GM21737 (cell line): ENCODE results near the gene FUZ.

Source experiments
- ATAC-seq: cut with Tn5 transposase; IDR thresholded peaks from one replicate; pipeline ENCODE4 v1.9.1; 2021; ENCODE audit warnings: mild to moderate bottlenecking, moderate library complexity; ENCODE audit not compliant: unreplicated experiment

FUZ gene

GRCh38 chr19:49812997-49813861, at the start of gene FUZ:
FUZ (minus strand) TSS chr19:49813292; CDS start chr19:49813106, 186 bp downstream.
- no peak for ATAC-seq

DNA sequence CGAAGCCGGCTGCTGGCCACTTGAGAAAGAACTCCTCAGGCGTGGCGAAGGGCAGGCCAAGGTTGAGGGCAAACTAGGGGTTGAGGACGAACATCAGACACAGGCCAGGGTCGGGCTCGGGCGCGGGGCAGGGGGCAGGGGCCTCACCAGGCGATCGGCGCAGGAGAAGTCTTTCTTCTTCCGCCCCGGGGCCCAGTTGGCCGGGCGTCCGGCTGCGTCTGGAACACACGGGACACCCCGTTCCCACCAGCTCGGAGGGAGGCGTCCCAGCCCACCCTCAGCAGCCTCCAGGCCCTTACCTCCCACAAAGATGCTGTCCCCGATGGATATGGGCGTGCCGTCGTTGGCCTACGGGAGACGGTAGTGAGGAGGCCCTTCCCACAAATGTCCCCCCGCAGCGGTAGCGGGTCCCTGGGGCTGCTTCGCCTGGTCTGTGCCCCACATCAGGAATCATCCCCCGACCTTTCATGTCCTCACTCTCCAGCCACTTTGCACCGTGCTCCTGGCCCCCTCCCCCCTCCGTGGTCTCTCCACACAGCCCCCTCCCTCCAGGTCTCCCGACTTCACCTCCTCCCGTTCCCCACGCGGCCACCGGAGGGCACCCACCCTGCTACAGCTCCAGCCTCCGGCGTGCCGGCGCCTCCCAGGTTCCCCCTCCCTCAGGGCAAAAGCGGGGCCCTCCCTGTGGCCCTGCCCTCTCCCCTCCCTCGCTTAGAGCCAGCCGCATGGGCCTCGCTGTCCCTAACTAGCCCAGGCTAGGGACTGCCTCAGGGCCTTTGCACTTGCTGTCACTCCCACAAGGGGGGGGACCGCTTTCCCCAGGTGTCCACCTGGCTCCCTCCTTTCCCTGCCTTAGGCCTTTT, 49.5 kb upstream of the FUZ start:
- no peak for ATAC-seq

DNA sequence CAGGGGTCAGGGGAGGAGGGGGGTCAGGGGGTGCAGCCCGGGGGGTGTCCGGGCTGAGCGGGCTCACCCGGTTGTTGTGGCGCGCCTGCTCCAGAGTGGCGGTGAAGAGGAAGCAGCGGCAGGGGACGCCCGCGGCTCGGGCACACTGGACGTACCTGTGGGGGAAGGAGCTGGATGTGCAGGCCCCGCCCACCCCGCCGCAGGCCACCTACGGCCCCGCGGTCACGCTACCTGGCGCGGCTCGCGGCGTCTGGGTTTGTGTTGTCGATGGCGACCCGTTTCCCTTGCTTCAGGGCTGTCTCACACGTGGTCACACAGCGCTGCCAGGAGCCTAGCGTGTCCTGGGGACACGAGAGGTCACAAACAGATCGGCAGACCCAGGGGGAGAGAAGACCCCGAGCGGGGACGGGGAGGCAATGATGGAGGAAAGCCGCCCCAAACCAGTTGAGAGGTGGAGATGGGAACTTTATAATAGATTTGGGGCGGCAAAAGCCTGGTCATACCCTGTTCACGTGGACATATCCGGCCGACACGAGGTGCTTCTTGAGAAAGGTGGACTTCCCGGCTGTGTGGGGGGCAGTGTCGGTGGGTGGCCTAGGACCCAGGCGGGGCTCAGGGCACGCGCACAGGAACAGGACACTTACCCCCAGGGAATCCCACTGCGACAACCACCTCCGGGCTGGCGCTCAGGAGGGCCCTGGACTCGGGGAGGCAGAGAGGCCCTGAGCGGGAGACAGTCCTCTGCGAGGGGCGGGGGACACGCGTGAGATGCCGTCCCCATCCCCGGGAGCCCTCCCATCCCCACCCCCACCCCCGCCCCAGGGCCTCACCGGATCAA, 48.7 kb upstream of the FUZ start:
- no peak for ATAC-seq

GRCh38 chr19:49861107-49861506, 48.0 kb upstream of the FUZ start:
- no peak for ATAC-seq

DNA sequence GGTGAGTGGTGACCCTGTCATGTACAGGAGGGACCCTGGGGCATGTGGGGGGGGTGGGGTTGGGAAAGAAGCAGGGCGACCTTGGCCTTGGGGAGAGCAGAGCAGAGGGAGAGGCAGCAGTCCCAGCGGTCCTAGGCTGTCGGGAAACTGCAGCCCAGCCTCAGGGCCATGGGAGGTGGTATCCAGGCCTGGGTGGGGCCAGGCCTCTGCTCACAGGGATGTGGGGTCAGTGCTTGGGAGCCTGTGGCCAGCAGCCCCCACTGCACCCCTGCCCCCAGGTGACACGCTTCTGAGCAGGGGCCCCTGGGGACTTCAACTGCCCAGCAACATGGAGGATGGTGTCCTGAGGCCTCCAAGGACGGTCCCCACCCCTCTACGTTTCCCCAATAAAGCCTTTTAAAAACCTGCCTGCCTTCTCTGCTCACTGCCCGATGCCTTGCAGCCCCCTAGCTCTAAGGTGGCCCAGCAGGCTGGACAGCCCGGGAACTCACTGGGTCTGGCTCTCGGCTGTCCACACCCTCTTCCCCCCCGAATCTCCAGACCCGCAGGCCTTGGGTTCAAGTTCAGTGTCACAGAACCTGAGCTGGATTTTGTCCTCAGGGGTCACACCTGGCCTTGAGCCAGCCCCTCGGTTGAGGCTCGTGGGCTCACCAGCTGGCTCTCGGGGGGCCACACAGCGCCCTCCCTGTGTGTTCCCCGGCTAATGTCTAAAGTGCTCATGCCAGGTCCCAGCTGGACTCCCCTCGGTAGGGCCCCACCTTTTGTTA, 47.4 kb upstream of the FUZ start:
- no peak for ATAC-seq

DNA sequence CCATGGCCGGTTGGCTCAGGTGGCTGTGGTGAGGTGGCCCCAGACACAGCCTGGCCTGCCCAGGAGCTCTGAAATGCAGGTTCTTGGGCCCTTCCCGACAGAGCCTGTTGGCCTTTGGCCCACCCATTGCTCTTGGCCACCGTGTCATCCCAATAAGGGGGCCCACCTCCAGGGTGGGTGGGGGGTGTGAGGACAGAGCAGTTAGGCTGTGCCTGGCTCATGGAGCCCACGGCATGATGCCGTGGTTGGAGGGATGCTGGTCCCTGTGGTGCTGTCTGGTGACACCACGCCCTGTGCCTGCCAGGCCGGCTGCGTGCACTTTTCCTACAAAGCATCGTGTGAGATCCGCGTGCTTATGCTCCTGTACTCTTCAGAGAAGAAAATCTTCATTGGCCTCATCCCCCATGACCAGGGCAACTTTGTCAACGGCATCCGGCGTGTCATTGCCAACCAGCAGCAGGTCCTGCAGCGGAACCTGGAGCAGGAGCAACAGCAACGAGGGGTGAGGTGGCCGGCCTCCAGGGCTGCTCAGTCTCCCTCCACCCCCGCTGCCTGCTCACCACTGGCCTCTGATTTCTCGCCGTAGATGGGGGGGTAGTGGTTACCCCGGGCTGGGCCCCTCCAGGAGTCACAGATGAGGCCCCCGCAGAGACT, 46.7 kb upstream of the FUZ start:
- ATAC-seq, result no peak

DNA sequence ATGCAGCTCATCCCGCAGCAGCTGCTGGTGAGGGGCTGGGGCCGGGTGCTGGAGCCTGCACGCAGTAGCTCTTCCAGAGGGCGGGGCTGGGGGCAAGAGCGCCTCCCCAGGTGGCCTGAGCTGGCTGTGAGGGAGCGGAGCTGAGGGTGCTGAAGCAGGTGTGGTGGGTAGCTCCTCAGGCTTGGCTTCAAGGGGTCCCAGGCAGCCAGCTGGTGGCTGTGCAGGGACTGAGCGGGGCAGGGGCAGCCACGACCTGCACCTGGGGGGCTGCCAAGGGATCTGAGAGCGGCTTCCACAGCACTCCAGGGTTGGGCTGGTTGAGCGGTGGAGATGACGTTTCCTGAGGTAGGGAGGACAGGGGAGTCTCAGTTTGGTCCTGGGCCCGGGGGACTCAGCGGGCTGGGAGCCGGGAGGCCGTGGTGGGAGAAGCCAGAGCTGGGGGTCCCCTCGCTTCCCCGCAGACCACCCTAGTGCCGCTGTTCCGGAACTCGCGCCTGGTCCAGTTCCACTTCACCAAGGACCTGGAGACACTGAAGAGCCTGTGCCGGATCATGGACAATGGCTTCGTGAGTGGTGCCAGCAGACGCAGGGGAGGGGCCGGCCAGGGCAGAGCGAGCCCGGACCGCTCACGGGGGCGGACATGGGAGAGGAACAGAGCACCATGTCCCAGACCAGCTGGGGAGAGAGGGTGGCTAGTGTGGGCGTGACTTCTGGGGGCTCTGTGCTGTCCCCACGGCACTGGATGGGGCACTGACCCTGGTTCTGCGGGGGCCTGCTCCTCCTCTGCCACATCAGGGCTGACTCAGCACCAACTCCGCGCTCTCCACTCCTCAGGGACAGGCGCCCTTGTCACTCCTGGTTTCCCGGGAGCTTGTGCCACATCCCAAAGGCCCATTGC, 45.2 kb upstream of the FUZ start:
- no peak for ATAC-seq

- no peak for ATAC-seq
Observed at GRCh38 chr19:49857838-49858087, 44.7 kb upstream of the FUZ start.

GRCh38 chr19:49857061-49857837, 44.2 kb upstream of the FUZ start:
- ATAC-seq, result no peak

DNA sequence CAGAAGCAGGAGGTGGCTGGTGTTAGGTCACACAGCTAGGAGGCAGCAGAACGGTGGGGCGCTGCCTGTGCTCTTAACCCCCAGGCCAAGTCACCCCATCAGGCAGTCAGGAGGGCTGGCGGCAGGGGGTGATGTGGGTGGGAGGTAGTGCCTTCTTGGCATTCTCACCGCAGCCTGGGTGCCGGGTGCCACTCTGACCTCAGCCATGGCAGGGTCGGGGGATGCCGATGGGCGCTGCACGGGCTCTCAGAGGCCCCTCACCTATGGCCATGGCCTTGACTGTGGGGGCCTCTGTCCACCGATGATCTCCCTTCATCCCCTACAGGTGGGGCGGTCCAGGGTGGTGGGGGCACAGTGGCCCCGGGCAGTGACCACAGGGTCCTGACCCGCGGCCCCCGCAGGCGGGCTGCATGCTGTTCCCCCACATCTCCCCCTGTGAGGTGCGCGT, 43.5 kb upstream of the FUZ start:
- no peak for ATAC-seq

DNA sequence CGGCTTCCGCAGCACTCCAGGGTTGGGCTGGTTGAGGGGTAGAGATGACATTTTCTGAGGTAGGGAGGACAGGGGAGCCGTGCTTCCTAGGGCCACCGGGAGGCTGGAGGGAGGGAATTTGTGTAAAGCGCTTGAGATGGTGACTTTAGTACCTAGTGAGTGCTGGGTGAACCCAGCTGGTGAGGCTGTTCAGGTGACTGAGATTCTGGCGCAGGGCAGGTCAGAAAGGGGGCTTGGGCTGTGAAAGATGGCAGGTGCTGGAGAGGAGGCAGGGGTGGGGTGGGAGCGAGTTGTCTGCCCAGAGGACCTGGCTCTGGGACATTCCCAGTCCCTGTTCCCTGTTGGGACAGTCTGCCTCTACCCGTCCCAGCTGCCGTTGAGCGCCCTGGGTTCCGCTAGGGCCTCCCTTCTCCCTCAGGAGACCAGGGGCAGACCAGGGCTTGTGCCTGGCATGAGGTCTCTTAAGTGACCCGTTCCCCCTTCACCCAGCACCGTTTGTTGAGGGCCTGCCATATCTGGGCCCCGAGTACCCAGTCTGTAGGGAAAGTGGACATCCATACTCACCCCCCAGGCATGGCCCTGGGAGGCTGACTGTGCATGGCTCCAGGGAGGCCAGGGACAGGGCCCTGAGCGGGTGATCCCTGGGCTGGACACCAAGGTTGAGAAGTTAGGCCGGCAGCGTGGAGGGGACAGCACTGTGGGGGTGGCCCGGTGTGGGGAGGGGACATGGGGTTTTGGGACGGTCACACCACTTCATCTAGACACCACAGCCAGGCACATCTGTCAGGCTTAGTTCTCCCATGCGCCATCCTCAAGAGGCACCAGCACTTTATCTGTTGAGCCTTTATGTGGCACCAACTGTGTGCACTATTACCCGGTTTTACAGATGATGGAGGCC, 42.8 kb upstream of the FUZ start:
- ATAC-seq, result no peak

DNA sequence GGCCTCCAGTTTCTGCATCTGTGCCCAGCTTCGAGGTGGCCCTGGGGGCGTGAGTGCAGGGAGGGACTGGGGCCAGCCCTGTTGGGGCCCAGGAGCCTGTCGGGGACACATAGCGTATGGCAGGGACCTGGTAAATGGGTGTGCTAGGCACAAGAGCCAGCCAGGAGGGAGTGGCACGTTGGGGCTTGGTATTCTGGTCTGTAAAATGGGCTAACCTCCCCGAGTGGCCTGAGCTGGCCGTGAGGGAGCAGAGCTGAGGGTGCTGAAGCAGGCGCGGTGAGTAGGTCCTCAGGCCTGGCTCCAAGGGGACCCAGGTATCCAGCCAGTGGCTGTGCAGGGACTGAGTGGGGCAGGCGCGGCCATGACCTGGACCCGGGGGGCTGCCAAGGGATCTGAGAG, 42.2 kb upstream of the FUZ start:
- no peak for ATAC-seq

DNA sequence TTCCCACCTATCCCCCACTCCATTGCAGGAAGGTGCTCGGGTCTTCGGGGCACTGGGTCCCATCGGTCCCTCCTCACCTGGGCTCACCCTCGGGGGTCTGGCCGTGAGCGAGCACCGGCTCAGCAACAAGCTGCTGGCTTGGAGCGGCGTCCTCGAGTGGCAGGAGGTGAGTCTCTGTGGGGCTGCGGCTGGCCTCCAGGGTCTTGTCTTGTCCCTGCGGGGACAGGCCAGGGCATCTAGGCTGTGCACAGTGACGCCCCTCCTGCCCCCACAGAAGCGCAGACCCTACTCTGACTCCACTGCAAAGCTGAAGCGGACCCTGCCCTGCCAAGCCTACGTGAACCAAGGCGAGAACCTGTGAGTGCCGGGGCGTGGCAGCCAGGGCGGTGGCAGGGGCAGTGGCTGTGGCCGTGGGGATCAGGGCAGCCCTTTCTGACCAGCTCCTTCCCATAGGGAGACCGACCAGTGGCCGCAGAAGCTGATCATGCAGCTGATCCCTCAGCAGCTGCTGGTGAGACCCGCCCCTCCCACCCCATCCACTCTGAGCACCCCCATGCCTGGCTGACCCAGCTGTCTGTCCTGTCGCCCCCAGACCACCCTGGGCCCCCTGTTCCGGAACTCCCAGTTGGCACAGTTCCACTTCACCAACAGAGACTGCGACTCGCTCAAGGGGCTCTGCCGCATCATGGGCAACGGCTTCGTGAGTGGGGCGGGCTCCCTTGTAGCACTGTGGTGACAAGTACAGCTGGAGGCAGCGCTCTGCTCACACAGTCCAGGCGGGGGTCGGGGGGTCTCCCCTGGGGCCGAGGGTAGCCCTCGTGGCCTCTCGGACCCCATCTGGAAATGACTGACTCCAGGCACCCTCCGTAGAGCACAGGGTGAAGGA, 41.5 kb upstream of the FUZ start:
- no peak for ATAC-seq

- no peak for ATAC-seq
Observed at GRCh38 chr19:49853852-49854377, 40.8 kb upstream of the FUZ start.

- ATAC-seq, result no peak
Observed at GRCh38 chr19:49852631-49853126, 39.6 kb upstream of the FUZ start.
